K562 (cell line): ENCODE results near the gene CLSTN2. TPM values are rescaled to one million over a fixed set of nuclear protein-coding genes. Genes with fewer than 3 reads are reported as not detected.

Experiments used
- ATAC-seq: fragments of 200-7000 bp; cut with Tn5 transposase; 3 replicates; pipeline ENCODE4 v1.9.1; 2020; ENCODE audit warnings: moderate library complexity
- BruUV-seq: library from RNA; stranded (reverse); fragments of 400-500 nt; replicated peaks from 2 replicates; lab custom pipeline; 2021; lab: Mats Ljungman, UMichigan
- CTCF ChIA-PET: fragments of 300-600 bp; formaldehyde crosslinking; extraction: SDS; loops from one replicate; lab custom pipeline; 2021; ENCODE audit warnings: low intra/inter-chr PET ratio; lab: Yijun Ruan, JAX
- POLR2A ChIA-PET: fragments of 300-600, 350-650 bp; sonication (Branson Sonifier 250); formaldehyde crosslinking; extraction: SDS; loops from one replicate; lab custom pipeline; 2021; ENCODE audit warnings: antibody characterized with exemption, inconsistent platforms; lab: Yijun Ruan, JAX
- DNase-seq, 4 experiments: peaks; one replicate each; pipeline versions ENCODE4 v3.0.0 to v3.0.0-alpha.2; 2011 to 2018; ENCODE audit warnings: low spot score in 3 of 4, mixed read lengths in 3 of 4; ENCODE audit errors: extremely low read depth in 1 of 4
- FAIRE-seq: peaks from 2 replicates; lab custom pipeline; 2011; peaks lifted over from hg19 to GRCh38; lab: Jason Lieb, UNC
- H2AFZ ChIP-seq: 2 replicates; pipeline ENCODE4 v1.6.0; 2011; ENCODE audit warnings: low read depth, low read length, control low read depth, inconsistent platforms
- H3K27ac ChIP-seq: fragments of 200-600 bp; 3 replicates; pipeline ENCODE4 v1.8.0; 2011; ENCODE audit warnings: low read depth, mild to moderate bottlenecking, control low read depth, inconsistent platforms, low read length, moderate library complexity, mixed read lengths; ENCODE audit errors: extremely low read depth
- H3K27me3 ChIP-seq, 2 experiments: fragments of 300-600 bp in 1 of 2; 2 replicates in 1 of 2; 3 replicates in 1 of 2; pipeline versions ENCODE4 v1.6.0 to v1.8.0; 2011; ENCODE audit warnings: inconsistent platforms in 2 of 2, low read length in 2 of 2, mild to moderate bottlenecking in 1 of 2, mixed read lengths in 1 of 2, moderate library complexity in 1 of 2; ENCODE audit not compliant: control insufficient read depth in 2 of 2, insufficient read depth in 2 of 2
- H3K36me3 ChIP-seq: fragments of 300-600 bp; 3 replicates; pipeline ENCODE4 v1.8.0; 2011; ENCODE audit warnings: mild to moderate bottlenecking, low read length, inconsistent platforms; ENCODE audit not compliant: control insufficient read depth, insufficient read depth
- H3K4me1 ChIP-seq, 2 experiments: fragments of 200-600 bp in 1 of 2; replicated peaks in 1 of 2; 2 replicates in 1 of 2; 3 replicates in 1 of 2; pipeline versions ENCODE4 v1.5.1 to v1.8.0; 2011; ENCODE audit warnings: inconsistent platforms in 2 of 2, low read length in 2 of 2, mild to moderate bottlenecking in 1 of 2, mixed read lengths in 1 of 2, moderate library complexity in 1 of 2; ENCODE audit not compliant: control insufficient read depth in 2 of 2, insufficient read depth in 2 of 2
- H3K4me2 ChIP-seq: 2 replicates; pipeline ENCODE4 v1.6.1; 2011; ENCODE audit warnings: low read length, control low read depth, inconsistent platforms, mixed read lengths; ENCODE audit not compliant: insufficient read depth
- H3K4me3 ChIP-seq: fragments of 200-600 bp; sonication (generic), shearing (Covaris generic); 2 replicates; pipeline ENCODE4 v1.5.1; 2016; ENCODE audit warnings: control low read depth, inconsistent platforms
- H3K79me2 ChIP-seq: fragments of 200-600 bp; 3 replicates; pipeline ENCODE4 v1.8.0; 2011; ENCODE audit warnings: low read length, inconsistent platforms; ENCODE audit not compliant: control insufficient read depth, insufficient read depth
- H3K9ac ChIP-seq, 2 experiments: 2 replicates each; pipeline versions ENCODE4 v1.6.0 to v1.6.1; 2011; ENCODE audit warnings: low read depth in 2 of 2, low read length in 2 of 2, control low read depth in 1 of 2, inconsistent platforms in 1 of 2, mild to moderate bottlenecking in 1 of 2, mixed read lengths in 1 of 2; ENCODE audit not compliant: insufficient read depth in 1 of 2
- H3K9me1 ChIP-seq: one replicate; pipeline ENCODE4 v1.6.0; 2011; ENCODE audit warnings: inconsistent platforms, mild to moderate bottlenecking, low read length, moderate library complexity; ENCODE audit not compliant: control insufficient read depth, insufficient read depth
- H3K9me3 ChIP-seq: replicated peaks from 2 replicates; pipeline ENCODE4 v1.5.1; 2011; ENCODE audit warnings: low read depth, low read length, inconsistent platforms; ENCODE audit not compliant: control insufficient read depth, insufficient read depth
- H4K20me1 ChIP-seq: replicated peaks from 2 replicates; pipeline ENCODE4 v1.6.1; 2011; ENCODE audit warnings: low read length, inconsistent platforms, mixed read lengths; ENCODE audit not compliant: control insufficient read depth, insufficient read depth
- CHCHD3 ChIP-seq: fragments of 250-450 bp; sonication (Bioruptor Pico); IDR thresholded peaks from 2 replicates; pipeline ENCODE4 v2.1.2; 2022; ENCODE audit warnings: mild to moderate bottlenecking
- FOXP1 ChIP-seq: sonication (generic); formaldehyde crosslinking; IDR thresholded peaks from 2 replicates; pipeline ENCODE4 v1.8.0; 2022; ENCODE audit warnings: mild to moderate bottlenecking, missing genetic modification reagents
- KLF1 ChIP-seq: fragments of 450-650 bp; IDR thresholded peaks from 2 replicates; pipeline ENCODE4 v1.6.1; 2016; ENCODE audit warnings: missing genetic modification characterization, missing compliant biosample characterization
- NR4A1 ChIP-seq, 2 experiments: fragments of 250-450 bp in 1 of 2; fragments of 450-650 bp in 1 of 2; sonication (Bioruptor Pico) in 1 of 2; IDR thresholded peaks; 2 replicates each; pipeline versions ENCODE4 v1.4.0 to v1.6.1; 2016 to 2020; ENCODE audit warnings: mild to moderate bottlenecking in 2 of 2, missing compliant biosample characterization in 1 of 2, missing genetic modification characterization in 1 of 2, moderate library complexity in 1 of 2
- POU5F1 ChIP-seq: fragments of 150-350 bp; IDR thresholded peaks from 2 replicates; pipeline ENCODE4 v1.6.1; 2014; ENCODE audit warnings: borderline replicate concordance, low read length, low read depth, mild to moderate bottlenecking; ENCODE audit not compliant: partially characterized antibody
- SETDB1 ChIP-seq: IDR thresholded peaks from one replicate; pipeline ENCODE4 v1.6.1; 2012; ENCODE audit warnings: low read length, control low read depth, inconsistent platforms
- SRSF1 ChIP-seq: fragments of 200-400 bp; formaldehyde crosslinking; IDR thresholded peaks from 2 replicates; pipeline ENCODE4 v1.6.1; 2017; ENCODE audit warnings: mild to moderate bottlenecking, low read depth, low read length, moderate library complexity
- YBX1 ChIP-seq: fragments of 450-650 bp; IDR thresholded peaks from 2 replicates; pipeline ENCODE4 v1.7.1; 2016; ENCODE audit warnings: mild to moderate bottlenecking
- ZFP36 ChIP-seq: fragments of 150-350 bp; IDR thresholded peaks from 2 replicates; pipeline ENCODE4 v1.6.1; 2018; ENCODE audit warnings: low read length, low read depth; ENCODE audit not compliant: partially characterized antibody
- ZNF280A ChIP-seq: fragments of 450-650 bp; IDR thresholded peaks from 2 replicates; pipeline ENCODE4 v1.6.1; 2018; ENCODE audit warnings: mild to moderate bottlenecking, low read depth; ENCODE audit not compliant: partially characterized antibody
- ZNF347 ChIP-seq: fragments of 450-650 bp; formaldehyde crosslinking; IDR thresholded peaks from 2 replicates; pipeline ENCODE4 v1.4.0; 2020; ENCODE audit warnings: low read depth, mild to moderate bottlenecking, moderate library complexity
- WGBS: fragments of 100-300 bp; shearing (Covaris generic); methylation state at CpG from one replicate; pipeline ENCODE4 v1.1.6; 2016; ENCODE audit warnings: low coverage, mixed read lengths; ENCODE audit not compliant: insufficient coverage; ENCODE audit errors: missing lambda C conversion rate; 5-methylcytosine and 5-hydroxymethylcytosine counted together
- in situ Hi-C: fragments of 300-500 bp; cut with MboI; formaldehyde crosslinking; loops from 4 replicates; pipeline ENCODE4 v1.15.0; 2018; ENCODE audit warnings: inconsistent platforms, mixed read lengths
- intact Hi-C: fragments of 100-400 bp; cut with micrococcal nuclease; formaldehyde crosslinking; loops from 2 replicates; pipeline ENCODE4 v1.14.2; 2022
- polyA plus RNA-seq, 8 experiments: library from polyadenylated mRNA; depleted of rRNA in 4 of 8; stranded (reverse) in 5 of 8; unstranded in 3 of 8; fragments of >200 nt; fragmentation: Nextera tagmentation in 2 of 8; fragmentation: Illumina TruSeq in 1 of 8; extraction: Ambion mirVana in 2 of 8; extraction: Trizol in 1 of 8; gene quantifications; 2 replicates each; pipeline versions ENCODE4 v1.2.1 to v1.2.3, GENCODE V29; 2011 to 2014; ENCODE audit warnings: inconsistent platforms in 1 of 8, missing spikeins in 1 of 8
- total RNA-seq, 7 experiments: library from RNA; depleted of rRNA in 6 of 7; stranded (reverse); fragments of >200 nt in 6 of 7; fragmentation: Illumina TruSeq in 2 of 7; extraction: Trizol in 2 of 7; gene quantifications; 2 replicates each; pipeline versions ENCODE4 v1.2.1 to v1.2.3, GENCODE V29; 2011 to 2021; ENCODE audit warnings: low replicate concordance in 1 of 7

Gene CLSTN2
- total and polyA plus RNA-seq, 9 of the 15 experiments (the other 6 are each of a cell fraction or from before 2014, with no cell fraction given): 0.02 to 0.04 (median 0.04) TPM; not detected in 6

DNA sequence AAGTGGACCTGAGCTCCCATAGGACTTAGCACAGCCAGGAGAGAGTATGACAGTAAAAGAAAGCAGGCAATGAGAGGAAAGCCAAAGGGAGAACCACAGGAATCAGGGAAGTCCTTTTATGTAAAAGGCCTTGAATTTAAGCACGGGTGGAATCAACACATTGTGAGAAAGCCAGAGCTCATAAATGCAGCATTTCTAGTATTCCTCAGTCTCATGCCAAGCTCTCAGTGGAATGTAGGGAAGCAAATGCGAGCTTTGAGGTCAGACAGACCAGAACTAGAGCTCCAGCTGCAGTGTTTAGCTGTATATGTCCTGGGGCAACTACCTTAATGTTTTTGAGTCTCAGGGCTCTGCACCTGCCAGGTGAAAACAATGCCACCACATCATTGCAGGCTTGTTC, 610.8 kb downstream of the CLSTN2 start:
- Histone ChIP-seq H3K4me2 (no peak overlapping the region), H3K9me1 (no peaks in the 10 kb centered on the region), H3K9ac (no peak overlapping the region), H3K4me1 (no peaks in the 10 kb centered on the region), H3K79me2 (no peaks in the 10 kb centered on the region), H3K36me3 (no peaks in the 10 kb centered on the region), H2AFZ (no peak overlapping the region), H4K20me1 (no peaks in the 10 kb centered on the region), H3K9me3 (no peaks in the 10 kb centered on the region), H3K27me3 (no peaks in the 10 kb centered on the region), H3K27ac (no peak overlapping the region), H3K4me3 (no peak overlapping the region)
- no peak for DNase-seq
- intact Hi-C loops: no loop called here
- WGBS: 0% methylated on average over 2 of the region's 2 CpGs
- POLR2A ChIA-PET: no interaction called here
- in situ Hi-C loops: no loop called here
- FAIRE-seq: no peak
- BruUV-seq: no TSS peak
- CTCF ChIA-PET: no interaction called here
- no peak for ATAC-seq
- TF ChIP-seq YBX1 (no peak), KLF1 (tag) (no peak), ZNF280A (no peak), POU5F1 (no peak), SETDB1 (no peak), SRSF1 (no peak), NR4A1 (CRISPR knock-in tag; IDR thresholded peaks at IDR 0.05) (no peak), NR4A1 (tag; IDR thresholded peaks at IDR 0.05) (no peak), ZNF347 (CRISPR knock-in tag) (no peak), ZFP36 (no peak), CHCHD3 (CRISPR knock-in tag) (no peak), FOXP1 (CRISPR knock-in tag) (no peak)
